ENCODE data around the gene SYNM.
A peak's percentile ranks its signal among the peaks of the same experiment; 100 is the strongest.

- TF ChIP-seq MAFK (IDR thresholded peaks at IDR 0.05; ENCODE audit: low read depth, low read length) (no peak), POLR2A (IDR thresholded peaks at IDR 0.05; ENCODE audit: control extremely low read depth in 1 of 2, low read depth in 2 of 2, low read length in 2 of 2) (no peak), EZH2 (IDR thresholded peaks at IDR 0.05; ENCODE audit: low read depth, low read length, severe bottlenecking) (no peak), CTCF (IDR thresholded peaks at IDR 0.05; ENCODE audit: control extremely low read depth in 1 of 3, insufficient read depth in 1 of 3, low read depth in 1 of 3, low read length in 3 of 3) (peak; percentile 22 to 92 (median 83)), EP300 (IDR thresholded peaks at IDR 0.05; ENCODE audit: borderline replicate concordance in 1 of 2, low read depth in 2 of 2, low read length in 2 of 2) (no peak), GTF2F1 (IDR thresholded peaks at IDR 0.05; ENCODE audit: borderline replicate concordance, low read depth, low read length) (no peak), MAX (IDR thresholded peaks at IDR 0.05) (no peak), TBP (IDR thresholded peaks at IDR 0.05; ENCODE audit: low read depth, low read length) (no peak)
These were observed 28.1 kb upstream of the SYNM start for GRCh38 chr15:99076555-99077308.
